Vagina (tissue), 2 donors: Measurements from ENCODE around the gene NUFIP2.

Experiments
- CTCF ChIP-seq, 3 experiments: fragments of 450-650 bp in 2 of 3; fragments of 200-600 bp in 1 of 3; sonication (generic) in 1 of 3; IDR thresholded peaks; one replicate each; pipeline ENCODE4 v1.5.1; 2017 to 2019; ENCODE audit warnings: antibody characterized with exemption in 3 of 3, mild to moderate bottlenecking in 2 of 3, moderate library complexity in 2 of 3
- POLR2A ChIP-seq, 2 donors: fragments of 450-650 bp; IDR thresholded peaks; one replicate each; pipeline ENCODE4 v1.6.1; 2017; ENCODE audit warnings: antibody characterized with exemption in 2 of 2, mild to moderate bottlenecking in 2 of 2, moderate library complexity in 2 of 2
- POLR2AphosphoS5 ChIP-seq, 2 donors: sonication (generic); formaldehyde crosslinking; IDR thresholded peaks; one replicate each; pipeline ENCODE4 v1.9.0; 2017; ENCODE audit warnings: antibody characterized with exemption in 2 of 2, mild to moderate bottlenecking in 2 of 2, low read depth in 1 of 2; ENCODE audit not compliant: insufficient read depth in 1 of 2

- no peak for TF ChIP-seq CTCF (IDR thresholded peaks at IDR 0.05)
- no peak for TF ChIP-seq POLR2AphosphoS5 (IDR thresholded peaks at IDR 0.05; ENCODE audit: insufficient read depth in 1 of 2, low read depth in 1 of 2)
- no peak for TF ChIP-seq POLR2A (IDR thresholded peaks at IDR 0.05)
These were observed 60.6 kb downstream of the NUFIP2 start for GRCh38 chr17:29233301-29233700.
